Activated CD4-positive, alpha-beta T cell treated with anti-CD3 and anti-CD28 coated beads, Interleukin-2, amount 50 U/mL, for 16 hours (primary cell): ENCODE results near the gene CRLF1.

Source experiments
- DNase-seq: peaks from one replicate; pipeline ENCODE4 v3.0.0-alpha.2; 2020

Gene CRLF1

GRCh38 chr19:18606281-18607225 is at the start of gene CRLF1:
TSS of gene CRLF1 (minus strand) at chr19:18606799. CDS start at chr19:18606656, 143 bp downstream.
- no peak for DNase-seq

GRCh38 chr19:18655173-18655844 is 48.7 kb upstream of the CRLF1 start:
- no peak for DNase-seq

GRCh38 chr19:18654469-18654868 is 47.9 kb upstream of the CRLF1 start:
- DNase-seq: no peak

GRCh38 chr19:18653853-18654252 is 47.3 kb upstream of the CRLF1 start:
- DNase-seq: no peak

- no peak for DNase-seq
These were observed 45.1 kb upstream of the CRLF1 start for GRCh38 chr19:18651733-18652132.

- DNase-seq: no peak
These were observed 44.7 kb upstream of the CRLF1 start for GRCh38 chr19:18651300-18651699.

- no peak for DNase-seq
These were observed 44.0 kb upstream of the CRLF1 start for GRCh38 chr19:18650468-18651041.

GRCh38 chr19:18650021-18650390 is 43.4 kb upstream of the CRLF1 start:
- DNase-seq: no peak

- no peak for DNase-seq
These were observed 42.9 kb upstream of the CRLF1 start for GRCh38 chr19:18649371-18650020.

GRCh38 chr19:18648973-18649315 is 42.3 kb upstream of the CRLF1 start:
- DNase-seq: no peak

GRCh38 chr19:18647807-18648206 is 41.2 kb upstream of the CRLF1 start:
- no peak for DNase-seq

- DNase-seq: no peak
These were observed 40.8 kb upstream of the CRLF1 start for GRCh38 chr19:18647371-18647767.

GRCh38 chr19:18646535-18647370 is 40.2 kb upstream of the CRLF1 start:
- DNase-seq: no peak

- DNase-seq: no peak
These were observed 38.5 kb upstream of the CRLF1 start for GRCh38 chr19:18645035-18645511.

- no peak for DNase-seq
These were observed 37.8 kb upstream of the CRLF1 start for GRCh38 chr19:18644196-18645034.

GRCh38 chr19:18639706-18640243 is 33.2 kb upstream of the CRLF1 start:
- DNase-seq: no peak

- DNase-seq: no peak
These were observed 31.4 kb upstream of the CRLF1 start for GRCh38 chr19:18637673-18638630.

GRCh38 chr19:18636969-18637629 is 30.5 kb upstream of the CRLF1 start, which contains the start of gene KLHL26:
TSS of gene KLHL26 (plus strand) at chr19:18637028. CDS start at chr19:18637055, 27 bp downstream.
- no peak for DNase-seq
